ENCODE measurements around the gene DGKQ. TPM values are rescaled to one million over a fixed set of nuclear protein-coding genes. Genes with fewer than 3 reads are reported as not detected.
"Not testable (repeated sequence)": the region's sequence is repeated elsewhere in the genome, so short reads cannot be mapped to it uniquely, and the experiment has no call there.

The DGKQ gene
- total RNA-seq, 1 experiment from 2014 or later, result 11.5 TPM

GRCh38 chr4:930028-930551 is 43.3 kb downstream of the DGKQ start:
- intact Hi-C loops (cut with micrococcal nuclease; ENCODE audit: unreplicated experiment), result loop anchor here (2.0 to 5.0 kb wide), 2 partner anchors 42 to 417 kb away; partner anchors contain the start of genes DGKQ and UVSSA

GRCh38 chr4:929096-929765 is 44.1 kb downstream of the DGKQ start:
- Histone ChIP-seq H3K79me2 (ENCODE audit: low read depth) (peaks cover 69% of the 10 kb centered on the region), H3F3A (ENCODE audit: insufficient read depth, low read depth) (peaks cover 25% of the 10 kb centered on the region), H4K20me1 (ENCODE audit: insufficient read depth) (peaks cover 54% of the 10 kb centered on the region), H3K27ac (peak overlapping the region; percentile 18), H3K9me3 (ENCODE audit: insufficient read depth, low read depth) (no peaks in the 10 kb centered on the region), H3K4me3 (no peak overlapping the region), H3K9me2 (ENCODE audit: insufficient read depth) (no peaks in the 10 kb centered on the region), H3K27me3 (ENCODE audit: insufficient read depth, low read depth) (no peaks in the 10 kb centered on the region), H3K36me3 (ENCODE audit: low read depth) (no peaks in the 10 kb centered on the region), H3K4me2 (peak overlapping the region; percentile 85), H2AFZ (no peak overlapping the region), H3K4me1 (replicated peaks; ENCODE audit: insufficient read depth) (peaks cover 30% of the 10 kb centered on the region)
- ChIA-PET CTCF (no interaction called here), POLR2A (ENCODE audit: unreplicated experiment) (interaction anchor here (0.6 kb wide), 1 partner anchor 325 kb away, joined by 3 read pairs; no protein-coding TSS in a partner anchor)
- DNase-seq, result no peak
- no TSS peak for BruUV-seq (replicated peaks)
- intact Hi-C loops (cut with micrococcal nuclease; ENCODE audit: unreplicated experiment), result no loop called here
- TF ChIP-seq EZH2 (IDR thresholded peaks at IDR 0.05; ENCODE audit: low read depth) (no peak), CTCF (conservative IDR thresholded peaks at IDR 0.05) (no peak)

More at GRCh38 chr4:930028-930551, 43.3 kb downstream of the DGKQ start:
- Histone ChIP-seq H3K9me3 (ENCODE audit: insufficient read depth, low read depth) (no peaks in the 10 kb centered on the region), H4K20me1 (ENCODE audit: insufficient read depth) (peaks cover 46% of the 10 kb centered on the region), H3K27me3 (ENCODE audit: insufficient read depth, low read depth) (no peaks in the 10 kb centered on the region), H3K36me3 (ENCODE audit: low read depth) (no peaks in the 10 kb centered on the region), H3K4me2 (peak overlapping the region; percentile 85), H3K9me2 (ENCODE audit: insufficient read depth) (no peaks in the 10 kb centered on the region), H2AFZ (no peak overlapping the region), H3K27ac (peak overlapping the region; percentile 24), H3F3A (ENCODE audit: insufficient read depth, low read depth) (peaks cover 25% of the 10 kb centered on the region), H3K4me1 (replicated peaks; ENCODE audit: insufficient read depth) (peaks cover 30% of the 10 kb centered on the region), H3K79me2 (ENCODE audit: low read depth) (peaks cover 60% of the 10 kb centered on the region), H3K4me3 (peak overlapping the region; percentile 96; the same call in 1 of the 2 replicates)
- POLR2A ChIA-PET (ENCODE audit: unreplicated experiment), result interaction anchor here (0.5 to 0.6 kb wide), 2 partner anchors 318 to 325 kb away, joined by 3 to 7 read pairs; no protein-coding TSS in a partner anchor
- DNase-seq, result peak in 1 of 2 experiments; percentile 64
- no TSS peak for BruUV-seq (replicated peaks)
- TF ChIP-seq CTCF (conservative IDR thresholded peaks at IDR 0.05) (no peak), EZH2 (IDR thresholded peaks at IDR 0.05; ENCODE audit: low read depth) (no peak)
- CTCF ChIA-PET, result interaction anchor here (0.7 kb wide), 1 partner anchor 57 kb away, joined by 4 read pairs; the partner anchor contains the start of gene IDUA

- peaks cover 21% of the 10 kb centered on the region for H3F3A ChIP-seq (ENCODE audit: insufficient read depth, low read depth)
- H3K36me3 ChIP-seq (ENCODE audit: low read depth); CTCF ChIA-PET; H3K4me3 ChIP-seq; H2AFZ ChIP-seq; intact Hi-C loops (cut with micrococcal nuclease; ENCODE audit: unreplicated experiment); POLR2A ChIA-PET (ENCODE audit: unreplicated experiment); H3K27ac ChIP-seq; H3K4me2 ChIP-seq; H3K9me3 ChIP-seq (ENCODE audit: insufficient read depth, low read depth); H3K27me3 ChIP-seq (ENCODE audit: insufficient read depth, low read depth); H3K9me2 ChIP-seq (ENCODE audit: insufficient read depth); BruUV-seq (replicated peaks); DNase-seq: not testable (repeated sequence)
- peaks cover 20% of the 10 kb centered on the region for H3K4me1 ChIP-seq (replicated peaks; ENCODE audit: insufficient read depth)
- H3K79me2 ChIP-seq (ENCODE audit: low read depth), result peaks cover 84% of the 10 kb centered on the region
- H4K20me1 ChIP-seq (ENCODE audit: insufficient read depth), result peaks cover 70% of the 10 kb centered on the region
Observed at GRCh38 chr4:927566-927965, 45.8 kb downstream of the DGKQ start.

All from PC-9 (cell line).